GM10266 (cell line): ENCODE results near the gene MERTK.
A peak's percentile ranks its signal among the peaks of the same experiment; 100 is the strongest.

Experiments used
- DNase-seq: peaks from one replicate; pipeline ENCODE4 v3.0.0; 2012; ENCODE audit errors: extremely low spot score
- CTCF ChIP-seq: IDR thresholded peaks from 2 replicates; pipeline ENCODE4 v1.5.1; 2012; ENCODE audit warnings: mild to moderate bottlenecking, low read depth; ENCODE audit not compliant: control insufficient read depth, insufficient read depth; ENCODE audit errors: missing control alignments

MERTK gene

GRCh38 chr2:111918383-111918806, 20.0 kb downstream of the MERTK start:
- DNase-seq: no peak
- no peak for TF ChIP-seq CTCF

DNA sequence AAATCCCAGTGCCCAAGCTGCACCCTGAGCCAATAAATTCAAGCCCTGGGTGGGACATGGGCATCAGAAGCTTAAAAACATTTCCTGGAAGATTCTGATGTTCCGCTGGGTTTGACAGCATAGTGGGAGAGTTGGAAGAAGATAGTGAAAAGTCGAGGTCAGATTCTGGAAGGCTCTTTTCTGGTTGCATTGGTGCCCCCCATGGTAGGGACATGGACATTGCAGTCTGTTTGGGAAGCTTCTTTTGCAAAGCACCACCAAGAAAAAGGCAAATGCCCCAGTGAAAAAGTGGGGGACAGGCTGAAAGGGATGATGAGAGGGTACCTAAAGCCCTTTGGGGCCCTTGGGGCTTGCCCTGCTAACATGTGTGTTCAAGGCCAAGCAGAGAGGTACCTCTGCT, 21.0 kb downstream of the MERTK start:
- no peak for DNase-seq
- TF ChIP-seq CTCF: peak; percentile 7

DNA sequence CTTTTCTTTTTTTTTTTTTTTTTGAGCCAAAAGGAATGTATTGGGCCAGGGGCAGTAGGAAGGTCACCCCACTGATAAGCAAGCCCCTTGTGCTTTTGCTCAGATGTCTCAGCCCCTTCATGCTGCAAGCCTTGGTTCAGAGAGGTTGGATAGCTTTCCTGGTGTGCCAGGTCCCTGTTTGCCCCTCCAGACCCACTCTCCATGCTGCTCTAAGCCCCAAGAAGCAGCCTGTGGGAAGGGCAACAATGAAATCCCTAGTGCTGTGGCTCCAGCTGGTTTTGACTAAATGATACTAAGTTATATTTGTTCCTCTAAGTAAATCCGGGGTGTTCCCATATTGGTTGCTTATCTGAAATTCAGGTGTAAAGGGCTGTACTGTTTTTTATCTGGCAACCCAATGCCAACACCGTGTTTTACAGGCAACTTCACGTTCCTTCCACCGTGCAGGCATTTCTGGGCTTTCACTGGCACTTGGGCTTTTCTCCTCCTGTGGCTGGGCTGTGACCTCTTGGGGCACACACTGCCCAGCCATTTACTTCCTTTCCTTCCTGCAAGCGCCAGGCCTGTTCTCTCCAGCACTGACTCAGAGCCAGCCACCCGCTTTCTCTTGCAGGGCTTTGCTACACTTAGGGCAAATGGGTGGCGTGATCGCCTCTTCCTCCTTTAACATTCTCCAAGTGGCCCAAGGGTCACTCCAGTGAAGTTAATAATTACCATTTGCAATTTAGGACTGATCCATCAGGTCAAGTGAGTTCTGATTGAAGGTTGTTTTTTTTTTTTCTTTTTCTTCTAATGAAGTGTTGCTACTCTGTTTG, 21.6 kb downstream of the MERTK start:
- DNase-seq: no peak
- TF ChIP-seq CTCF: no peak

- no peak for TF ChIP-seq CTCF
- DNase-seq: no peak
Measured at GRCh38 chr2:111923276-111923804, 24.9 kb downstream of the MERTK start.

DNA sequence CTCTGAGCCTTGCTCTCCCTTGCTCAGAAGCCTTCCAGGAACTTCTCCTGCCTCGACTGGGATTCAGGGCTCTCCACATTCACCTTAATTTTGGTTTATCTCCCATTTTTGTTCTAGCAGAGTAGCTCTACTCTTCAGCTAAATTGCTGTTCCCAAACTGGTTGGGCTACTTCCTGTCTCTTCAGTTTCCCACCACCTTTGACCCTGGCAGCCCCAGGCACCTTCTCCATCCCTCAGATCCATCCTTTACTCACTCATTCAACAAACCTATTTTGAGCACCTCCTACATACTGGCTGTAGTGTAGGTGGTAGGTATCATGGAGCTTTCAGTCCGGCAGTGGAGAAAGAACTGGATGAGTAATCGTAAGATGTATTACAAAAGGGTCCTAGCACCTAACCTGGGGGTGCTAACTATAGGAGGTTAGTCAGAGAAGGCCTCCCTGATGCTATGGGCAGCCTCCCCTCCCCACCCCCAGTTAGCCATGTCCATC, 26.3 kb downstream of the MERTK start:
- TF ChIP-seq CTCF: no peak

DNA sequence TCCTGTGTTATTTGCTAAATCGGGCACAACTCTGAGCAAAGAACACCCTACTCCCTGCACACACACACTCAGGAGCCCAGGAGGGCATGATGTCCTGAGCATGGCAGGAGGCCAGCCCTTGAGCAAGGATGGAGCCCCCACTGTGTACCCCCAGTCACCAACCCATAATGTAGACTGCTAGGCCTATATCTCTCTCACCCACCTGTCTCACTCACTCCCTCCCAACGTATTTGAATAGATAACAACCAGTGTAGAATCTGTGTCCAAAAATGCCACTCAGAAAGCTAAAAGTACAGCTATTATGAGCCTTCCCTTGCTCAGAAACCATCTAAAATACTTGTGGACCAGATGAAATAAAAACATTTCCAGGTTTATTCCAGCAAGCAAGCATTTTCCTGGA, 29.3 kb downstream of the MERTK start:
- TF ChIP-seq CTCF: no peak
- no peak for DNase-seq

More for the DNA sequence above, 26.3 kb downstream of the MERTK start:
- no peak for DNase-seq

- no peak for TF ChIP-seq CTCF
- DNase-seq: no peak
Measured at GRCh38 chr2:111930409-111930808, 32.0 kb downstream of the MERTK start.
